ENCODE results near the gene RBPMS2.

DNA sequence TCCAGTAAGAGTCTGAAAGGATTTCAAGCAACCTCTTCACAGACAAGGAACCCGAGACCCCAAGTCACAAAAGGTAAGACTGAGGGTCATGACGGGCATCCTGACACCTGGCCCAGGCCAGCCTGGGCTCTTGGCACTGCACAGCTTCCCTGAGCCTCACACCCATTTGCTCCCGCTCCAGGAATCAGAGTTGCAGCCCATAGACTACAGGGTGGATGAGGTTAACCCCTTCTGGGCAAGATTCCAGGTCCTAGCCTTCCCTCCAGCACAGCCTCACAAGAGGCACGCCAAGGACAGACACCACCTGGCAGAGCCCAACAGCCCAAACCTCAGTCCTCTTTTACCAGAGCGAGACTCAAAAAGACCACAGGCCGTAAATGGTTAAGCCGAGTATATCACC is 36.2 kb downstream of the RBPMS2 start:
- TF ChIP-seq RAD21 (IDR thresholded peaks at IDR 0.05 in 1 of 2, conservative IDR thresholded peaks at IDR 0.05 in 1 of 2; ENCODE audit: low read depth in 2 of 2, low read length in 2 of 2) (no peak), JUND (IDR thresholded peaks at IDR 0.05; ENCODE audit: low read length) (no peak), YY1 (IDR thresholded peaks at IDR 0.05; ENCODE audit: low read depth, low read length) (no peak)

All from H1 (cell line).